ENCODE measurements around the gene LRRK1. TPM values are rescaled to one million over a fixed set of nuclear protein-coding genes. Genes with fewer than 3 reads are reported as not detected.

Gene LRRK1
- total and polyA plus RNA-seq, 2 of the 13 experiments (the other 11 are each of a cell fraction or from before 2014, with no cell fraction given): 0.13 to 1.2 TPM

DNA sequence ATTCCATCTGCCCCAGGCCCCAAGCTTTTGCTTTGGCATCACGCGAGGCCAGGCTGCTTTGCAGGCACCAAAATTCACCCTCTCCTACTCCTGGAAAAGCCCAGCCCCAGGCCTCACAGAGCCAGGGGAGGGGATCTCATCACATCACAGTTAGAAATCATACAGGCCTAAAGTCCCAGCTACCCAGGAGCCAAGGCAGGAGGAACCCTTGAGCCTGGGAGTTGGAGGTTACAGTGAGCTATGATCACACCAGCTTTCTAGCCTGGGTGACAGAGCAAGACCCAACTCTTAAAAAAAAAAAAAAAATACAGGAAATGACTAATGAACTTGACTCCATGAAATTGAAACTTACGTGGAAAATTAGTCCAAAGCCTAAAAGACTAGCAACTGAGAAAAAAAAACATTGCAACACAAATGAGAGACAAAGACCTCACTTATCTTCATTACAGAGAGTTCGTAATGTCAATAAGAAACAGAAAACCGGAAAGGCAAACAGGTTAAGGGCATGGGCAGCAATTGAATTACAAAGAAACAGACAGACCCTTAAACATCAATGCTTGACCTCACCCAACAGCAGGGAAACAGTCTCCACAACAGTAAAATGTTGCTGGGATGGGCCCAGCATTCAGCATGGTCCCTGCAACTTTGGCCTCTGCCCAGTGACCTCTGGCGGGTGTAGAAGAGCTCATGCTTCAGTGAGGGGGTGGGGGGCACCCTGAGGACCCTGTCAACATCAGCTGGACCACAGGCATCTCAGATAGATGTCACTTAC, 151.5 kb downstream of the LRRK1 start (continued):
- TF ChIP-seq, protein P1, sequence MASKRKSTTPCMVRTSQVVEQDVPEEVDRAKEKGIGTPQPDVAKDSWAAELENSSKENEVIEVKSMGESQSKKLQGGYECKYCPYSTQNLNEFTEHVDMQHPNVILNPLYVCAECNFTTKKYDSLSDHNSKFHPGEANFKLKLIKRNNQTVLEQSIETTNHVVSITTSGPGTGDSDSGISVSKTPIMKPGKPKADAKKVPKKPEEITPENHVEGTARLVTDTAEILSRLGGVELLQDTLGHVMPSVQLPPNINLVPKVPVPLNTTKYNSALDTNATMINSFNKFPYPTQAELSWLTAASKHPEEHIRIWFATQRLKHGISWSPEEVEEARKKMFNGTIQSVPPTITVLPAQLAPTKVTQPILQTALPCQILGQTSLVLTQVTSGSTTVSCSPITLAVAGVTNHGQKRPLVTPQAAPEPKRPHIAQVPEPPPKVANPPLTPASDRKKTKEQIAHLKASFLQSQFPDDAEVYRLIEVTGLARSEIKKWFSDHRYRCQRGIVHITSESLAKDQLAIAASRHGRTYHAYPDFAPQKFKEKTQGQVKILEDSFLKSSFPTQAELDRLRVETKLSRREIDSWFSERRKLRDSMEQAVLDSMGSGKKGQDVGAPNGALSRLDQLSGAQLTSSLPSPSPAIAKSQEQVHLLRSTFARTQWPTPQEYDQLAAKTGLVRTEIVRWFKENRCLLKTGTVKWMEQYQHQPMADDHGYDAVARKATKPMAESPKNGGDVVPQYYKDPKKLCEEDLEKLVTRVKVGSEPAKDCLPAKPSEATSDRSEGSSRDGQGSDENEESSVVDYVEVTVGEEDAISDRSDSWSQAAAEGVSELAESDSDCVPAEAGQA (IDR thresholded peaks at IDR 0.05; ENCODE audit: low read depth): no peak; the same call in 1 of the 2 replicates
- TF ChIP-seq, protein P1 (CRISPR knock-in tag; IDR thresholded peaks at IDR 0.05; ENCODE audit: borderline replicate concordance): no peak
- TF ChIP-seq PHB2 (IDR thresholded peaks at IDR 0.05; ENCODE audit: partially characterized antibody) (no peak), ZNF446 (CRISPR knock-in tag; IDR thresholded peaks at IDR 0.05) (no peak), HHEX (CRISPR knock-in tag; IDR thresholded peaks at IDR 0.05) (peak; percentile 91), ZNF354B (CRISPR knock-in tag; IDR thresholded peaks at IDR 0.05) (no peak), ZSCAN25 (CRISPR knock-in tag; IDR thresholded peaks at IDR 0.05) (no peak), ZBTB7B (CRISPR knock-in tag; IDR thresholded peaks at IDR 0.05) (peak; percentile 89; the same call in 1 of the 2 replicates), STAG1 (CRISPR knock-in tag; IDR thresholded peaks at IDR 0.05) (no peak), POLR2A (IDR thresholded peaks at IDR 0.05; ENCODE audit: insufficient read depth in 1 of 2, low read depth in 2 of 2, low read length in 2 of 2) (peak in 1 of 2 experiments; percentile 75; a peak in 2 of 4 replicates), ZNF563 (CRISPR knock-in tag; IDR thresholded peaks at IDR 0.05) (no peak), CENPT (CRISPR knock-in tag; IDR thresholded peaks at IDR 0.05; ENCODE audit: low read depth) (no peak), ZSCAN20 (CRISPR knock-in tag; IDR thresholded peaks at IDR 0.05; ENCODE audit: borderline replicate concordance) (no peak), ZNF552 (CRISPR knock-in tag; IDR thresholded peaks at IDR 0.05; ENCODE audit: borderline replicate concordance) (no peak), ZFP1 (CRISPR knock-in tag; IDR thresholded peaks at IDR 0.05) (peak; percentile 66; the same call in 1 of the 2 replicates), SIX4 (CRISPR knock-in tag; IDR thresholded peaks at IDR 0.05) (peak; percentile 93), KDM5A (IDR thresholded peaks at IDR 0.05; ENCODE audit: borderline replicate concordance, low read length) (no peak), ZNF761 (CRISPR knock-in tag; conservative IDR thresholded peaks at IDR 0.05) (0 out of 2 replicates have a peak, but pooled peaks have one; percentile 47), ZNF549 (CRISPR knock-in tag; IDR thresholded peaks at IDR 0.05) (no peak)
- TF ChIP-seq, protein P2, sequence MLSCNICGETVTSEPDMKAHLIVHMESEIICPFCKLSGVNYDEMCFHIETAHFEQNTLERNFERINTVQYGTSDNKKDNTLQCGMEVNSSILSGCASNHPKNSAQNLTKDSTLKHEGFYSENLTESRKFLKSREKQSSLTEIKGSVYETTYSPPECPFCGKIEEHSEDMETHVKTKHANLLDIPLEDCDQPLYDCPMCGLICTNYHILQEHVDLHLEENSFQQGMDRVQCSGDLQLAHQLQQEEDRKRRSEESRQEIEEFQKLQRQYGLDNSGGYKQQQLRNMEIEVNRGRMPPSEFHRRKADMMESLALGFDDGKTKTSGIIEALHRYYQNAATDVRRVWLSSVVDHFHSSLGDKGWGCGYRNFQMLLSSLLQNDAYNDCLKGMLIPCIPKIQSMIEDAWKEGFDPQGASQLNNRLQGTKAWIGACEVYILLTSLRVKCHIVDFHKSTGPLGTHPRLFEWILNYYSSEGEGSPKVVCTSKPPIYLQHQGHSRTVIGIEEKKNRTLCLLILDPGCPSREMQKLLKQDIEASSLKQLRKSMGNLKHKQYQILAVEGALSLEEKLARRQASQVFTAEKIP (CRISPR knock-in tag; IDR thresholded peaks at IDR 0.05; ENCODE audit: borderline replicate concordance): no peak
- TF ChIP-seq, protein P3, sequence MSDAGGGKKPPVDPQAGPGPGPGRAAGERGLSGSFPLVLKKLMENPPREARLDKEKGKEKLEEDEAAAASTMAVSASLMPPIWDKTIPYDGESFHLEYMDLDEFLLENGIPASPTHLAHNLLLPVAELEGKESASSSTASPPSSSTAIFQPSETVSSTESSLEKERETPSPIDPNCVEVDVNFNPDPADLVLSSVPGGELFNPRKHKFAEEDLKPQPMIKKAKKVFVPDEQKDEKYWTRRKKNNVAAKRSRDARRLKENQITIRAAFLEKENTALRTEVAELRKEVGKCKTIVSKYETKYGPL (CRISPR knock-in tag; IDR thresholded peaks at IDR 0.05): 0 out of 2 replicates have a peak, but pooled peaks have one; percentile 46
- TF ChIP-seq, protein P4, sequence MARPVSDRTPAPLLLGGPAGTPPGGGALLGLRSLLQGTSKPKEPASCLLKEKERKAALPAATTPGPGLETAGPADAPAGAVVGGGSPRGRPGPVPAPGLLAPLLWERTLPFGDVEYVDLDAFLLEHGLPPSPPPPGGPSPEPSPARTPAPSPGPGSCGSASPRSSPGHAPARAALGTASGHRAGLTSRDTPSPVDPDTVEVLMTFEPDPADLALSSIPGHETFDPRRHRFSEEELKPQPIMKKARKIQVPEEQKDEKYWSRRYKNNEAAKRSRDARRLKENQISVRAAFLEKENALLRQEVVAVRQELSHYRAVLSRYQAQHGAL (CRISPR knock-in tag; IDR thresholded peaks at IDR 0.05; ENCODE audit: not compliant biosample characterization): no peak
